H9 (cell line): ENCODE data around the gene SEC62. TPM values are rescaled to one million over a fixed set of nuclear protein-coding genes. Genes with fewer than 3 reads are reported as not detected.

Experiments
- DNase-seq: peaks from one replicate; pipeline ENCODE4 v3.0.0-alpha.2; 2017
- H2AFZ ChIP-seq: one replicate; pipeline ENCODE4 v1.6.1; 2013; ENCODE audit warnings: mild to moderate bottlenecking, low read length, control low read depth, moderate library complexity
- H2AK5ac ChIP-seq: 2 replicates; pipeline ENCODE4 v1.6.1; 2013; ENCODE audit warnings: low read length, control low read depth, mixed read lengths; ENCODE audit not compliant: insufficient read length
- H2BK120ac ChIP-seq: one replicate; pipeline ENCODE4 v1.6.1; 2013; ENCODE audit warnings: low read depth, mild to moderate bottlenecking, low read length, control low read depth, inconsistent platforms; ENCODE audit not compliant: poor library complexity, severe bottlenecking
- H2BK12ac ChIP-seq: 2 replicates; pipeline ENCODE4 v1.6.1; 2013; ENCODE audit warnings: low read length, control low read depth, mixed read lengths, low read depth; ENCODE audit not compliant: insufficient read length
- H2BK15ac ChIP-seq: 2 replicates; pipeline ENCODE4 v1.6.1; 2013; ENCODE audit warnings: low read depth, low read length, control low read depth
- H2BK20ac ChIP-seq: one replicate; pipeline ENCODE4 v1.6.1; 2013; ENCODE audit warnings: low read depth, mild to moderate bottlenecking, low read length, control low read depth, inconsistent platforms; ENCODE audit not compliant: poor library complexity, severe bottlenecking
- H2BK5ac ChIP-seq: 2 replicates; pipeline ENCODE4 v1.6.1; 2013; ENCODE audit warnings: low read length, control low read depth, mixed read lengths; ENCODE audit not compliant: insufficient read length
- H3K14ac ChIP-seq: 2 replicates; pipeline ENCODE4 v1.6.1; 2013; ENCODE audit warnings: low read length, control low read depth; ENCODE audit not compliant: insufficient read depth
- H3K18ac ChIP-seq: 2 replicates; pipeline ENCODE4 v1.6.1; 2013; ENCODE audit warnings: low read depth, mild to moderate bottlenecking, mixed read lengths, low read length, control low read depth; ENCODE audit not compliant: insufficient read length
- H3K23ac ChIP-seq: 2 replicates; pipeline ENCODE4 v1.6.1; 2013; ENCODE audit warnings: low read length, control low read depth, mixed read lengths, low read depth; ENCODE audit not compliant: insufficient read length
- H3K23me2 ChIP-seq: 2 replicates; pipeline ENCODE4 v1.6.1; 2013; ENCODE audit warnings: low read depth, mild to moderate bottlenecking, mixed read lengths, low read length, control low read depth; ENCODE audit not compliant: insufficient read length, poor library complexity, severe bottlenecking
- H3K27ac ChIP-seq: 2 replicates; pipeline ENCODE4 v1.5.1; 2013; ENCODE audit warnings: low read length, control low read depth, mixed read lengths, low read depth; ENCODE audit not compliant: insufficient read length
- H3K27me3 ChIP-seq: 2 replicates; pipeline ENCODE4 v1.6.1; 2013; ENCODE audit warnings: low read length, control low read depth, inconsistent platforms; ENCODE audit not compliant: insufficient read depth
- H3K4ac ChIP-seq: 2 replicates; pipeline ENCODE4 v1.6.1; 2013; ENCODE audit warnings: low read depth, mild to moderate bottlenecking, control low read depth, inconsistent platforms, low read length, moderate library complexity
- H3K4me1 ChIP-seq: 2 replicates; pipeline ENCODE4 v1.6.1; 2013; ENCODE audit warnings: low read length, control low read depth, inconsistent platforms; ENCODE audit not compliant: insufficient read depth
- H3K4me2 ChIP-seq: 2 replicates; pipeline ENCODE4 v1.6.1; 2013; ENCODE audit warnings: low read length, control low read depth, mixed read lengths; ENCODE audit not compliant: insufficient read length, insufficient read depth
- H3K56ac ChIP-seq: 2 replicates; pipeline ENCODE4 v1.6.1; 2013; ENCODE audit warnings: low read depth, mild to moderate bottlenecking, mixed read lengths, low read length, control low read depth; ENCODE audit not compliant: insufficient read length
- H3K79me1 ChIP-seq: 2 replicates; pipeline ENCODE4 v1.6.1; 2013; ENCODE audit warnings: low read depth, mild to moderate bottlenecking, moderate library complexity, low read length, control low read depth, inconsistent platforms; ENCODE audit not compliant: insufficient read depth, poor library complexity, severe bottlenecking
- H3K79me2 ChIP-seq: 2 replicates; pipeline ENCODE4 v1.6.1; 2013; ENCODE audit warnings: low read length, control low read depth, inconsistent platforms; ENCODE audit not compliant: insufficient read depth
- H3K9ac ChIP-seq: 2 replicates; pipeline ENCODE4 v1.6.1; 2013; ENCODE audit warnings: low read length, control low read depth, mixed read lengths; ENCODE audit not compliant: insufficient read length; ENCODE audit errors: extremely low read depth
- H3K9me3 ChIP-seq: one replicate; pipeline ENCODE4 v1.6.1; 2013; ENCODE audit warnings: low read depth, low read length, inconsistent platforms; ENCODE audit not compliant: control insufficient read depth
- H3T11ph ChIP-seq: one replicate; pipeline ENCODE4 v1.6.1; 2013; ENCODE audit warnings: mild to moderate bottlenecking, low read length, control low read depth, inconsistent platforms
- H4K20me1 ChIP-seq: one replicate; pipeline ENCODE4 v1.6.1; 2013; ENCODE audit not compliant: control insufficient read depth, insufficient read length, insufficient read depth
- H4K5ac ChIP-seq: 2 replicates; pipeline ENCODE4 v1.6.1; 2013; ENCODE audit warnings: low read depth, mild to moderate bottlenecking, mixed read lengths, low read length, control low read depth; ENCODE audit not compliant: insufficient read length
- H4K8ac ChIP-seq: replicated peaks from 2 replicates; pipeline ENCODE4 v1.6.1; 2013; ENCODE audit warnings: low read length, control low read depth, mixed read lengths, low read depth; ENCODE audit not compliant: insufficient read length
- H4K91ac ChIP-seq: 2 replicates; pipeline ENCODE4 v1.6.1; 2013; ENCODE audit warnings: low read depth, mild to moderate bottlenecking, moderate library complexity, mixed read lengths, low read length, control low read depth; ENCODE audit not compliant: insufficient read length
- H3K27ac Mint-ChIP-seq, 3 experiments: 2 replicates in 2 of 3; 3 replicates in 1 of 3; pipeline ENCODE4 v1.8.0; 2020 to 2021; ENCODE audit warnings: mixed read lengths in 3 of 3, mild to moderate bottlenecking in 1 of 3, moderate library complexity in 1 of 3
- H3K27me3 Mint-ChIP-seq: 2 replicates; pipeline ENCODE4 v1.8.0; 2021; ENCODE audit warnings: low read depth, mild to moderate bottlenecking, moderate library complexity, mixed read lengths
- H3K36me3 Mint-ChIP-seq, 3 experiments: 2 replicates in 2 of 3; 3 replicates in 1 of 3; pipeline ENCODE4 v1.8.0; 2020 to 2021; ENCODE audit warnings: low read depth in 3 of 3, mixed read lengths in 3 of 3; ENCODE audit not compliant: insufficient read depth in 1 of 3
- H3K4me1 Mint-ChIP-seq, 2 experiments: 2 replicates each; pipeline ENCODE4 v1.8.0; 2020; ENCODE audit warnings: mixed read lengths in 2 of 2
- H3K4me3 Mint-ChIP-seq, 2 experiments: 2 replicates in 1 of 2; 3 replicates in 1 of 2; pipeline ENCODE4 v1.8.0; 2020 to 2021; ENCODE audit warnings: mild to moderate bottlenecking in 2 of 2, mixed read lengths in 2 of 2, moderate library complexity in 1 of 2
- H3K9me3 Mint-ChIP-seq, 2 experiments: 2 replicates in 1 of 2; 3 replicates in 1 of 2; pipeline ENCODE4 v1.8.0; 2020; ENCODE audit warnings: mild to moderate bottlenecking in 2 of 2, mixed read lengths in 2 of 2, moderate library complexity in 1 of 2
- WGBS: extraction: QIAGEN DNeasy Blood & Tissue Kit; methylation state at CpG from one replicate; pipeline ENCODE4 v1.1.7; 2013; ENCODE audit warnings: missing lambda C conversion rate, low lambda C conversion rate, mixed read lengths; ENCODE audit not compliant: insufficient read length; ENCODE audit errors: extremely low coverage; 5-methylcytosine and 5-hydroxymethylcytosine counted together
- total RNA-seq: library from RNA; stranded (reverse); gene quantifications from 2 replicates; pipeline ENCODE4 v1.2.1, GENCODE V29; 2021
- TF ChIP-seq, protein P1 (sequence below): fragments of 200-600 bp; sonication (generic); conservative IDR thresholded peaks from 3 replicates; pipeline ENCODE4 v1.8.0; 2021; ENCODE audit warnings: antibody characterized with exemption, mild to moderate bottlenecking

Gene SEC62
- total RNA-seq, 1 experiment from 2014 or later, result 98.7 TPM

DNA sequence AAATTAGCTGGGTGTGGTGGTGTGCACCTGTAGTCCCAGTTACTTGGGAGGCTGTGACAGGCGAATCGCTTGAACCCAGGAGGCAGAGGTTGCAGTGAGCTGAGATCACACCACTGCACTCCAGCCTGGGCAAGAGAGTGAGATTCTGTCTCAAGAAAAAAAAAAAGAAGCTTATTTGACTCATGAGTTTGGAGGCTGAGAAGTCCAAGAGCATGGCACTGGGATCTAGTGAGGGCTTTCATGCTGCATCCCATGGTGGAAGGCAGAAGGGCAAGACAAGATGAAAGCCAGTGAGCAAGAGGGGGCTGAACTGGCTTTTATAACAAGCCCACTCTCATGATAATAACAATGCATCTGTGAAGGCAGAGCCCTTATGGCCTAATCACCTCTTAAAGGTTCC lies 33.4 kb downstream of the SEC62 start:
- Mint-ChIP-seq H3K4me3 (no peak overlapping the region), H3K4me1 (no peaks in the 10 kb centered on the region; a peak in 1 of 4 replicates)

More for the DNA sequence above, 33.4 kb downstream of the SEC62 start:
- no peaks in the 10 kb centered on the region for H3K27me3 ChIP-seq
- Mint-ChIP-seq H3K27me3 (no peaks in the 10 kb centered on the region), H3K9me3 (no peaks in the 10 kb centered on the region), H3K36me3 (peaks cover 0 to 5% (median 4%) of the 10 kb centered on the region in 3 experiments; a peak in 4 of 7 replicates), H3K27ac (no peak overlapping the region)
- H3K9ac ChIP-seq, result no peak overlapping the region
- H3K9me3 ChIP-seq, result no peaks in the 10 kb centered on the region
- H3K14ac ChIP-seq, result no peak overlapping the region
- no peaks in the 10 kb centered on the region for H3K4me1 ChIP-seq
- H2BK5ac ChIP-seq, result no peak overlapping the region
- no peak overlapping the region for H2BK120ac ChIP-seq
- no peaks in the 10 kb centered on the region for H3K79me1 ChIP-seq
- H2BK15ac ChIP-seq, result no peak overlapping the region
- H4K91ac ChIP-seq, result no peak overlapping the region
- H3K23ac ChIP-seq, result no peak overlapping the region
- no peak overlapping the region for H3K4me2 ChIP-seq
- TF ChIP-seq, protein P1, sequence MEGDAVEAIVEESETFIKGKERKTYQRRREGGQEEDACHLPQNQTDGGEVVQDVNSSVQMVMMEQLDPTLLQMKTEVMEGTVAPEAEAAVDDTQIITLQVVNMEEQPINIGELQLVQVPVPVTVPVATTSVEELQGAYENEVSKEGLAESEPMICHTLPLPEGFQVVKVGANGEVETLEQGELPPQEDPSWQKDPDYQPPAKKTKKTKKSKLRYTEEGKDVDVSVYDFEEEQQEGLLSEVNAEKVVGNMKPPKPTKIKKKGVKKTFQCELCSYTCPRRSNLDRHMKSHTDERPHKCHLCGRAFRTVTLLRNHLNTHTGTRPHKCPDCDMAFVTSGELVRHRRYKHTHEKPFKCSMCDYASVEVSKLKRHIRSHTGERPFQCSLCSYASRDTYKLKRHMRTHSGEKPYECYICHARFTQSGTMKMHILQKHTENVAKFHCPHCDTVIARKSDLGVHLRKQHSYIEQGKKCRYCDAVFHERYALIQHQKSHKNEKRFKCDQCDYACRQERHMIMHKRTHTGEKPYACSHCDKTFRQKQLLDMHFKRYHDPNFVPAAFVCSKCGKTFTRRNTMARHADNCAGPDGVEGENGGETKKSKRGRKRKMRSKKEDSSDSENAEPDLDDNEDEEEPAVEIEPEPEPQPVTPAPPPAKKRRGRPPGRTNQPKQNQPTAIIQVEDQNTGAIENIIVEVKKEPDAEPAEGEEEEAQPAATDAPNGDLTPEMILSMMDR, result no peak
- H4K5ac ChIP-seq, result no peak overlapping the region
- no peaks in the 10 kb centered on the region for H4K20me1 ChIP-seq
- H2BK20ac ChIP-seq, result no peak overlapping the region
- H3K18ac ChIP-seq, result no peak overlapping the region
- DNase-seq, result no peak
- H2AFZ ChIP-seq, result no peak overlapping the region
- H2BK12ac ChIP-seq, result no peak overlapping the region
- no CpG with 5 or more reads among the region's 2 CpGs for WGBS
- no peaks in the 10 kb centered on the region for H3K79me2 ChIP-seq
- no peak overlapping the region for H3K27ac ChIP-seq
- H3K56ac ChIP-seq, result no peak overlapping the region
- no peak overlapping the region for H3T11ph ChIP-seq
- no peaks in the 10 kb centered on the region for H3K23me2 ChIP-seq
- H2AK5ac ChIP-seq, result no peak overlapping the region
- no peak overlapping the region for H4K8ac ChIP-seq
- H3K4ac ChIP-seq, result no peak overlapping the region
